Suprapubic skin (tissue), 4 donors: ENCODE measurements around the gene GPX1. TPM values are rescaled to one million over a fixed set of nuclear protein-coding genes. Genes with fewer than 3 reads are reported as not detected.
"Not testable (repeated sequence)": the region's sequence is repeated elsewhere in the genome, so short reads cannot be mapped to it uniquely, and the experiment has no call there.

Experiments
- DNase-seq, 2 donors: peaks; one replicate each; pipeline ENCODE4 v3.0.0-alpha.2; 2019; ENCODE audit warnings: low spot score in 2 of 2
- H3K27ac ChIP-seq: fragments of 200-600 bp; sonication (generic); one replicate; pipeline ENCODE4 v1.5.1; 2019
- H3K27me3 ChIP-seq: fragments of 200-600 bp; sonication (generic); one replicate; pipeline ENCODE4 v1.5.1; 2019
- H3K36me3 ChIP-seq: fragments of 200-600 bp; sonication (generic); one replicate; pipeline ENCODE4 v1.5.1; 2019
- H3K4me1 ChIP-seq: fragments of 200-600 bp; sonication (generic); one replicate; pipeline ENCODE4 v1.5.1; 2019
- H3K4me3 ChIP-seq: fragments of 200-600 bp; sonication (generic); one replicate; pipeline ENCODE4 v1.5.1; 2019; ENCODE audit warnings: mild to moderate bottlenecking
- H3K9me3 ChIP-seq: fragments of 200-600 bp; sonication (generic); one replicate; pipeline ENCODE4 v1.5.1; 2019
- EP300 ChIP-seq: sonication (generic); formaldehyde crosslinking; IDR thresholded peaks from one replicate; pipeline ENCODE4 v1.6.1; 2017; ENCODE audit warnings: antibody characterized with exemption
- POLR2A ChIP-seq, 2 donors: fragments of 450-650 bp; IDR thresholded peaks; one replicate each; pipeline ENCODE4 v1.6.1; 2017; ENCODE audit warnings: antibody characterized with exemption in 2 of 2, mild to moderate bottlenecking in 2 of 2, moderate library complexity in 2 of 2
- POLR2AphosphoS5 ChIP-seq, 3 donors: sonication (generic); formaldehyde crosslinking; IDR thresholded peaks; one replicate each; pipeline ENCODE4 v1.6.1; 2017; ENCODE audit warnings: antibody characterized with exemption in 3 of 3
- WGBS: methylation state at CpG from one replicate; pipeline ENCODE4 v1.1.5; 2018; 5-methylcytosine and 5-hydroxymethylcytosine counted together
- total RNA-seq, 4 donors: library from RNA; depleted of rRNA; stranded (reverse); fragments of >200 nt; gene quantifications; one replicate each; pipeline ENCODE4 v1.1.0, GENCODE V29; 2016
- TF ChIP-seq, protein P1 (sequence below), 2 donors: fragments of 200-600 bp in 1 of 2; fragments of 450-650 bp in 1 of 2; sonication (generic) in 1 of 2; IDR thresholded peaks; one replicate each; pipeline ENCODE4 v1.5.1; 2016 to 2019; ENCODE audit warnings: antibody characterized with exemption in 2 of 2, mild to moderate bottlenecking in 1 of 2, moderate library complexity in 1 of 2

Gene GPX1
- total RNA-seq, 4 donors from 2014 or later = 115 to 130 (median 122) TPM

DNA sequence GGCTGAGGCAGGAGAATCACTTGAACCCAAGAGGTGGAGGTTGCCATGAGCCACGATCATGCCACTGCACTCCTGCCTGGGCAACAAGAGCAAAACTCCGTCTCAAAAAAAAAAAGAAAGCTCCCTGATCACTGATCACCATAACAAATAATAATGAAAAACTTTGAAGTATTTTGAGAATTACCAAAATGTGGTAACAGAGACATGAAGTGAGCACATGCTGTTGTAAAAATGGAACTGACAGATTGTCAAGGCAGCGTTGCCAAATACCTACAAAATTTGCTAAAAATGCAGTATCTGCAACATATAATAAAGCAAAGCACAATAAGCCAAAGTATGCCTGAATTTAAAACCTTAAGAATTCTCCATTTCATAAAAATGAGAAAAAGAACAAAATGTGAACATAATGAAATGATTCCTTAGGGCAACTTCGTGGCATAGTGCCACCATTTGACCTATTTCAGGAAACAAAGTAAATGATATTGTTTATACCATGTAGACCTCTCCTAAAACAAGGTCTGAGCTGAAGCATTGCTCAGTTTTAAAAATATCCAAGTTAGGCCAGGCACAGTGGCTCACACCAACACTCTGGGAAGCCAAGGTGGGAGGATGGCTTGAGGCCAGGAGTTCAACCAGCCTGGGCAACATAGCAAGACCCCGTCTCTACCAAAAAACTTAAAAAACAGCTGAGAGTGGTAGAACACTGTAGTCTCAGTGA lies 24.1 kb downstream of the GPX1 start:
- Histone ChIP-seq H3K4me1 (peaks cover 5% of the 10 kb centered on the region), H3K4me3 (no peak overlapping the region), H3K27ac (no peak overlapping the region), H3K36me3 (peaks cover 70% of the 10 kb centered on the region), H3K27me3 (no peaks in the 10 kb centered on the region), H3K9me3 (no peaks in the 10 kb centered on the region)
- DNase-seq = no peak
- TF ChIP-seq POLR2A (IDR thresholded peaks at IDR 0.05) = no peak
- TF ChIP-seq EP300 = no peak
- WGBS = 90% methylated on average over 5 of the region's 5 CpGs

DNA sequence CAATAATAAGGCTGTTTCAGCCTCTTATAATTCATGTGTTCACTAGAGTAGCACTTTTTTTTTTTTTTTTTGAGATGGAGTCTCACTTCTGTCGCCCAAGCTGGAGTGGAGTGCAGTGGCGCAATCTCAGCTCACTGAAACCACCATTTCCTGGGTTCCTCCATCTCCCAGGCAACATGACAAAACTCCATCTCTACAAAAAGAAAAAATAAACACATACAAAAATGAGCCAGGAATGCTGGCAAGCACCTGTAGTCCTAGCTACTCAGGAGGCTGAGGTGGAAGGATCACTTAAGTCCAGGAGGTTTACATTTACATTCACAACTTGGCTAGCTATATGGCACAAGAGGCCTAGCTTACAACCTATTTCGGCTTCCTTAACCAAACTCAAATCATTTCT lies 25.1 kb downstream of the GPX1 start:
- no peak overlapping the region for H3K27ac ChIP-seq
- no peak for DNase-seq
- no peaks in the 10 kb centered on the region for H3K9me3 ChIP-seq
- H3K4me3 ChIP-seq = no peak overlapping the region
- peaks cover 74% of the 10 kb centered on the region for H3K36me3 ChIP-seq
- no peaks in the 10 kb centered on the region for H3K4me1 ChIP-seq
- TF ChIP-seq POLR2A (IDR thresholded peaks at IDR 0.05) = no peak
- no peak for TF ChIP-seq EP300
- TF ChIP-seq, protein P1, sequence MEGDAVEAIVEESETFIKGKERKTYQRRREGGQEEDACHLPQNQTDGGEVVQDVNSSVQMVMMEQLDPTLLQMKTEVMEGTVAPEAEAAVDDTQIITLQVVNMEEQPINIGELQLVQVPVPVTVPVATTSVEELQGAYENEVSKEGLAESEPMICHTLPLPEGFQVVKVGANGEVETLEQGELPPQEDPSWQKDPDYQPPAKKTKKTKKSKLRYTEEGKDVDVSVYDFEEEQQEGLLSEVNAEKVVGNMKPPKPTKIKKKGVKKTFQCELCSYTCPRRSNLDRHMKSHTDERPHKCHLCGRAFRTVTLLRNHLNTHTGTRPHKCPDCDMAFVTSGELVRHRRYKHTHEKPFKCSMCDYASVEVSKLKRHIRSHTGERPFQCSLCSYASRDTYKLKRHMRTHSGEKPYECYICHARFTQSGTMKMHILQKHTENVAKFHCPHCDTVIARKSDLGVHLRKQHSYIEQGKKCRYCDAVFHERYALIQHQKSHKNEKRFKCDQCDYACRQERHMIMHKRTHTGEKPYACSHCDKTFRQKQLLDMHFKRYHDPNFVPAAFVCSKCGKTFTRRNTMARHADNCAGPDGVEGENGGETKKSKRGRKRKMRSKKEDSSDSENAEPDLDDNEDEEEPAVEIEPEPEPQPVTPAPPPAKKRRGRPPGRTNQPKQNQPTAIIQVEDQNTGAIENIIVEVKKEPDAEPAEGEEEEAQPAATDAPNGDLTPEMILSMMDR (IDR thresholded peaks at IDR 0.05) = no peak
- no peak for TF ChIP-seq POLR2AphosphoS5 (IDR thresholded peaks at IDR 0.05)
- H3K27me3 ChIP-seq = no peaks in the 10 kb centered on the region
- 76% methylated on average over 3 of the region's 3 CpGs for WGBS

DNA sequence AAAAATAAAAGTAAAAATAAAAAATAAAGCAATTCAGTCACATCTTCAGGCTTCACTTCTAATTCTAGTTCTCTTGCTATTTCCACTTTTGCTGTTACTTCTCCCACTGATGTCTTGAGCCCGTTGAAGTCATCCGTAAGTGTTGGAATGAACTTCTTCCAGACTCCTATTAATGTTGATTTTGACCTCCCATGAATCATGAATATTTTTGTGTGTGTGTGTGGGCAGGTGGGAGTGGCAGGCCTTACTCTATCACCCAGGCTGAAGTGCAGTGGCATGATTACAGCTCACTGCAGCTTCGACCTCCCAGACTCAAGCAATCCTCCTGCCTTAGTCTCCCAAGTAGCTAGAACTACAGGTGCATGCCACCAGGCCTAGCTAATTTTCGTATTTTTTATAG lies 29.0 kb downstream of the GPX1 start:
- no peaks in the 10 kb centered on the region for H3K4me1 ChIP-seq
- H3K36me3 ChIP-seq = peaks cover 91% of the 10 kb centered on the region
- WGBS = 95% methylated on average over 4 of the region's 4 CpGs
- DNase-seq = no peak
- no peak overlapping the region for H3K27ac ChIP-seq
- no peaks in the 10 kb centered on the region for H3K27me3 ChIP-seq
- H3K9me3 ChIP-seq = no peaks in the 10 kb centered on the region
- no peak overlapping the region for H3K4me3 ChIP-seq
- TF ChIP-seq, protein P1 (IDR thresholded peaks at IDR 0.05) = no peak
- TF ChIP-seq POLR2A (IDR thresholded peaks at IDR 0.05) (no peak), EP300 (no peak), POLR2AphosphoS5 (IDR thresholded peaks at IDR 0.05) (no peak)

DNA sequence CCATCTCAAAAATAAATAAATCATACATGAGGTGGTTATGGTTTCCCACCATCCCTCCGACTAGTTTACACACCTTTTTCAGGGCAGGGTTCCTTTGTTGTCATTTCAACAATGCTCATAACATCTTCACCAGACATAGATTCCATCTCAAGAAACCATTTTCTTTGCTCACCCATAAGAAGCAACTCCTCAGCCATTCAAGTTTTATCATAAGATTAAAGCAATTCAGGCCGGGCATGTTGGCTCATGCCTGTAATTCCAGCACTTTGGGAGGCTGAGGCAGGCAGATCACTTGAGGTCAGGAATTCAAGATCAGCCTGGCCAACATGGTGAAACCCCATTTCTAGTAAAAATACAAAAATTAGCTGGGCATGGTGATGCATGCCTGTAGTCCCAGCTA lies 29.8 kb downstream of the GPX1 start:
- not testable (repeated sequence) for H3K4me1 ChIP-seq
- 68% methylated on average over 2 of the region's 2 CpGs for WGBS
- H3K36me3 ChIP-seq = peaks cover 91% of the 10 kb centered on the region

DNA sequence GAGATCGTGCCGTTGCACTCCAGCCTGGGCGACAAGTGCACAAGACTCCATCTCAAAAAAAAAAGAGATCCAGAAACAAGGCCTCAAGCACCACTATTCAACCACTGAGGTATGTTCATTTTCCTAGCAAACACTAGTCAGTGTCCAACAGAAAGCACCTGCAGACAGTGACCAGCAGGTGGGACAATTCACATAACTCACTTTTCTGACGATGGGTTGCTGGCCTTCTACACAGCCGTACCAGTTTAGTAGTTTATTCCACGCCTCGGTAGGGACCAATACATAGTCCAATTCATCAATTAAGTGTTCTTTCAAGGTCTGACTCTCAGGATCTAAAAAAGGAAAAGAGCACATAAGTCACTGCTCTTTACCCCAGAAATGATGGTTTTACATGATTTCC lies 30.7 kb downstream of the GPX1 start:
- H3K27me3 ChIP-seq = no peaks in the 10 kb centered on the region
- no peaks in the 10 kb centered on the region for H3K4me1 ChIP-seq
- no peak for DNase-seq
- TF ChIP-seq EP300 (no peak), POLR2A (IDR thresholded peaks at IDR 0.05) (no peak), POLR2AphosphoS5 (IDR thresholded peaks at IDR 0.05) (no peak)
- TF ChIP-seq, protein P1 (IDR thresholded peaks at IDR 0.05) = no peak
- peaks cover 92% of the 10 kb centered on the region for H3K36me3 ChIP-seq
- H3K27ac ChIP-seq = no peak overlapping the region
- H3K9me3 ChIP-seq = no peaks in the 10 kb centered on the region
- H3K4me3 ChIP-seq = no peak overlapping the region
- WGBS = 90% methylated on average over 7 of the region's 7 CpGs

More for the DNA sequence above, 29.8 kb downstream of the GPX1 start:
- not testable (repeated sequence) for H3K27me3 ChIP-seq, DNase-seq, H3K9me3 ChIP-seq, H3K4me3 ChIP-seq, H3K27ac ChIP-seq

DNA sequence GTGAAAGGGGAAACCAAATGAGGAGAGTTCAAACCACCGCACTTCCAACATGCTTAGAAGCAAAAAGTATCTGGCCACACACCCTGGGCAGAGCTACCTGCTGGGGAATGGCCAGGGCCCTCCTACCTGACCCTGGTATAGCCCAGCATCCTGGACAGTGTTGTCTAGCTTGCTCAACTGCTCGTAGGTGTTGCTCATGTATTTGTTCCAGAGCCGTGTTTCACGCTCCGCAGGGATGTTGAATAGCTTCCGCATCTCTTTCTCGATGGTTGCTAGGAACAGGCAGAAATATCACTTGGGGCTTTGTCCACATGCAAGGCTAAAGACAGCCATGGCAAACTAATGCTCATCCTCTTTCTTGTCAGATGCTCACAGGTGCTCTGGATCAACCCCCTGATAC lies 33.4 kb downstream of the GPX1 start:
- Histone ChIP-seq H3K9me3 (no peaks in the 10 kb centered on the region), H3K27ac (no peak overlapping the region), H3K36me3 (peaks cover 90% of the 10 kb centered on the region), H3K4me3 (no peak overlapping the region), H3K27me3 (no peaks in the 10 kb centered on the region), H3K4me1 (no peaks in the 10 kb centered on the region)
- DNase-seq = no peak
- 98% methylated on average over 7 of the region's 7 CpGs for WGBS
- TF ChIP-seq EP300 = no peak
- no peak for TF ChIP-seq POLR2AphosphoS5 (IDR thresholded peaks at IDR 0.05)
- no peak for TF ChIP-seq POLR2A (IDR thresholded peaks at IDR 0.05)
- TF ChIP-seq, protein P1 (IDR thresholded peaks at IDR 0.05) = no peak
